HG03175 (cell line): ENCODE data around the gene NUTM2D.
"Not testable (repeated sequence)": the region's sequence is repeated elsewhere in the genome, so short reads cannot be mapped to it uniquely, and the experiment has no call there.

Experiments
- ATAC-seq: cut with Tn5 transposase; IDR thresholded peaks from one replicate; pipeline ENCODE4 v1.9.1; 2021; ENCODE audit warnings: mild to moderate bottlenecking, moderate library complexity; ENCODE audit not compliant: unreplicated experiment

The NUTM2D gene

GRCh38 chr10:87357444-87357843, at the start of gene NUTM2D:
TSS of gene NUTM2D (plus strand) at chr10:87357744. CDS start at chr10:87358266, 522 bp downstream.
- ATAC-seq = not testable (repeated sequence)

GRCh38 chr10:87308702-87309101, 48.8 kb upstream of the NUTM2D start:
- not testable (repeated sequence) for ATAC-seq

DNA sequence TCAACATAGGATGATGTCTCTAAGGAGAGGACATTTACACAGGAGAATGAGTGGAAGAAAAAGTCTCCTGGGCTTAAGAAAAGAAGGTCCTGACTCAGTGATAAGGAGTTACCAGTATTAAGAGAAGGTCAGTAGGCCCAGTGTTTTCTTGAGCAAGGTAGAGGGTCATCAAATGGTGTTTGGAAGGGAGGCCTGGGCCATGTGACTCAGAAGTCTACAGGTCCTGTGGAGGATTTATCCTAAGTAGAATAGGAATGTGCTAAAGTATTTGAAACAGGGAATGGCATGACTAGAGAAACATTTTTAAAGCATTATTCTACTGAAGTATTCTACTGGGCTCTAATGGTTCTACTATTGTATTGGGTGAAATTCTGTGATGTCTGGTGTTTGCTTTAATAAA, 47.9 kb upstream of the NUTM2D start:
- ATAC-seq = not testable (repeated sequence)

- not testable (repeated sequence) for ATAC-seq
Measured at GRCh38 chr10:87311521-87311920, 46.0 kb upstream of the NUTM2D start.

DNA sequence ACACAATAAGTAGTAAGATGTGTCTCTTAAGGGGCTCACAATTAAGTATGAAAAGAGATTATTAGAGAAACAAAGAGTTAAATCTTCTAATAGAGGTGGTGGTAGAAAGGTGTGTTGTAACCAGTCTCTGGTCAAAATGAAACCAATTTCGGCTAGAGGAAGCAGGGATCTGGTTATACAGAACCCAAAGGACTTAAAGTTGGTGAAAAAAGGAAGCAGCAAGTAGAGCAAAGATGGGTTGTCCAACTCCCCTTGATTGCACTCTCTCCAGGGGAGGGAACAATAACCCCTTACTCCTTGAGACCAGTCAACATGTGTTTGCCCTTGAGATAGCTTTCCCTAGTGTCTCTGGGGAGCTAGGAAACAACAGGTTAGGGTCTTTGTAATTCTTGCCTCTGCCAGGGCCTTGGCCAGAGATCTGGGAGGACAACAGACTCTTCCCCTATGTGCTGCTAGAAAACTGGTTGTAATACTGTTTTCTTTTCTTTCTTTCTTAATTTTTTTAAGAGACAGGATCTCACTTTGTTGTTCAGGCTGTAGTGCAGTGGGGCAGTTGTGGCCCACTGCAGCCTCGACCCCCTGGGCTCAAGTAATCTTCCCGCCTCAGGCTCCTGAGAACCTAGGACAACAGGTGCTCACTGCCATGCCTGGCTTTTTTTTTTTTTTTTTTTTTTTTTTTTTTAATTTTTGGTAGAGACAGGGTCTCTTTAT, 43.7 kb upstream of the NUTM2D start:
- ATAC-seq = not testable (repeated sequence)

DNA sequence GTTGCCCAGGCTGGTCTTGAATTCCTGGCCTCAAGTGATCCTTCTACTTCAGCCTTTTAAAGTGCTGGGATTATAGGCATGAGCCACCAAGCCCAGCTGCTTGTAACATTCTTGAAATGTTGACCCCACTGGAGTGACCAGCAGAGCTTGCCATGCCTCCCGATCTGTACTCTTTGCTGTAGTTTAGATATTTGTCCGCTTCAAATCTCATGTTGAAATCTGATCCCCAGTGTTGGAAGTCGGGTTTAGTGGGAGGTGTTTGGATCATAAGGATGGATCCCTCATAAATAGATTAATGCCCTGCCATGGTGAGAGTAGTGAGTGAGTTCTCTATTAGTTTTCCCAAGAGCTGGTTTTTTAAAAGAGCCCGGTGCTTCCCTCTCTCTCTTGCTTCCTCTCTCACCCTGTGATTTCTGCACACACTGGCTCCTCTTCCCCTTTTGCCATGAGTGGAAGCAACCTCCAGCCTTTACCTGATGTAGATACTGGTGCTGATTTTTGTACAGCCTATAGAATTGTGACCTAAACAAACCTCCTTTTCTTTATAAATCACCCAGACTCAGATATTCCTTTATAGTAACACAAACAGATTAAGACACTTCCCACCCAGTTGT, 43.1 kb upstream of the NUTM2D start:
- not testable (repeated sequence) for ATAC-seq

GRCh38 chr10:87321505-87321904, 36.0 kb upstream of the NUTM2D start:
- ATAC-seq = not testable (repeated sequence)

GRCh38 chr10:87324559-87324958, 33.0 kb upstream of the NUTM2D start:
- ATAC-seq = not testable (repeated sequence)

GRCh38 chr10:87327958-87328357, 29.6 kb upstream of the NUTM2D start:
- ATAC-seq = not testable (repeated sequence)

DNA sequence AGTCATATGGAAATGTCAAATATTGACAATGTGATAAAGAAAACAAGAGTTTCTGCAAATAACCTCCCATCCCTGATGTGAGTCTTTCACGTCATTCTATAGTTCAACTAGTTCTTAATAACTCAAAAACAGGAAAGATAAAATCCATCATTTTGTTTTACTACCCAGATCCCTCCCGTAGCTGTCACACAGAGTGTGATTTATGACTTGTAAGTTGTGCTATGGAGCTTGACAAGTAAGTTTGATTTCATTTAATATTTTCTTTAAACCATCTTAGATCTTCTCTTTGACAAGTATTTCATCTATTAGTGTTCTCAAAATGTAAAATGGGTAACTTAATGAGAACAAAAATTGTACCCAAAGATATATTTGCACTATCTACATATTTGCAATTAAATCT, 28.4 kb upstream of the NUTM2D start:
- not testable (repeated sequence) for ATAC-seq

DNA sequence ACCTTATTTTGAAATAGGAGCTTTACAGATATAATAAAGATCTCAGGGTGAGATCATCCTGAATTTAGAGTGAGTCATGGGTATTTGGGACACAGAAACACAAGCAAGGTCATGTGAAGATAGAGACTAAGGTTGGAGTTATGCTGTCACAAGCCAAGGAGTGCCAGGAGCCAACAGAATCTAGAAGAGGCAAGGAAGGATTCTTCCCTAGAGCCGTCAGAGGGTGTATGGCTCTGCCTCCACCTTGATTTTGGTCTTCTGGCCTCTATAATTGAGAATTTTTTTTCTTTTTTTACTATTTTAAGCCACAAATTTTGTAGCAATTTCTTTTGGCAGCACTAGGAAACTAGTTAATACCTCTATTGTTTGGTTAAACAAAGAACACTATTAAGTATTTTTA, 24.9 kb upstream of the NUTM2D start:
- not testable (repeated sequence) for ATAC-seq

DNA sequence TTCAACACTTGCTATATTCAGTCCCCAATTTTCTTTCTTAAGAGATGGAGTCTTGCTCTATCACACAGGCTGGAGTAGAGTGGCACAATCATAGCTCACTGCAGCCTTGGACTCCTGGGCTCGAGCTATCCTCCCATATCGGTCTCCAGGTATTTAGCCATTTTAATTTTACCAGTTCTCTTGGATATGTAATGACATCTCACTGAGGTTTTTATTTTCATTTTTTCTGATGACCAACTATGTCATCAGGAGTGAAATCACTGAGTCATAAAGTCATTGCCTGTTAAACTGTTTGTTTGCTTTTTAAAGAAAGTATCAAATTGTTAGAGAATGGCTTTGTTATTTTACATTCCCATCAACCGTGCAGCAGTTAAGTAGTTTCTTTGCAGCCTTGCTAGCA, 17.1 kb upstream of the NUTM2D start:
- not testable (repeated sequence) for ATAC-seq

GRCh38 chr10:87341546-87342142, 15.9 kb upstream of the NUTM2D start:
- ATAC-seq = peak; percentile 14

- ATAC-seq = peak; percentile 86
Measured at GRCh38 chr10:87342249-87342710, 15.3 kb upstream of the NUTM2D start.

GRCh38 chr10:87342711-87343258, 14.8 kb upstream of the NUTM2D start:
- ATAC-seq = peak; percentile 79

GRCh38 chr10:87345743-87346142, 11.8 kb upstream of the NUTM2D start:
- ATAC-seq = not testable (repeated sequence)

DNA sequence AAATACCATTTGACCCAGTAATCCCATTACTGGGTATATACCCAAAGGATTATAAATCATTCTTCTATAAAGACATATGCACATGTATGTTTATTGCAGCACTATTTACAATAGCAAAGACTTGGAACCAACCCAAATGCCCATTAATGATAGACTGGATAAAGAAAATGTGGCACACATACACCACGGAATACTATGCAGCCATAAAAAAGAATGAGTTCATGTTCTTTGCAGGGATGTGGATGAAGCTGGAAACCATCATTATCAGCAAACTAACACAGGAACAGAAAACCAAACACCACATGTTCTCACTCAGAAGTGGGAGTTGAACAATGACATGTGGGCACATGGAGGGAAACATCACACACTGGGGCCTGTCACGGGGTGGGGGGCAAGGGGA, 7.4 kb upstream of the NUTM2D start:
- ATAC-seq = not testable (repeated sequence)

DNA sequence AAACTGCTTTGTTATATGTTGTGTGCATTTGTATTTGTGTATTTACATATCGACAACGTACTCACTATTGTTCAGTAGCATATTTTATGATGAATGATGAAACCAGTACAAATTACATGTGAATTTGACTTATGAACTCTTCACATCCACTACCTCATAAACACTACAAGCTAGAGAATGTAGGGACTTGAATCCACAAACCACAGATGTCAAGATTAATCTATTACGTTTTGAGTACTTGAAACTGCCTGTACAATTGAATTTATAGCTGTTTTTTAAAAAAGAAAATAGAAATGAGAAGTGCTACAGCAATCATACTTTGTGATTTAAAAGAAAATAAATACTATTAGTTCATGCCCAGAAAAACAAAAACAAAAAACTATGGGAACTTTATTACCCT, 4.7 kb upstream of the NUTM2D start:
- ATAC-seq = not testable (repeated sequence)

DNA sequence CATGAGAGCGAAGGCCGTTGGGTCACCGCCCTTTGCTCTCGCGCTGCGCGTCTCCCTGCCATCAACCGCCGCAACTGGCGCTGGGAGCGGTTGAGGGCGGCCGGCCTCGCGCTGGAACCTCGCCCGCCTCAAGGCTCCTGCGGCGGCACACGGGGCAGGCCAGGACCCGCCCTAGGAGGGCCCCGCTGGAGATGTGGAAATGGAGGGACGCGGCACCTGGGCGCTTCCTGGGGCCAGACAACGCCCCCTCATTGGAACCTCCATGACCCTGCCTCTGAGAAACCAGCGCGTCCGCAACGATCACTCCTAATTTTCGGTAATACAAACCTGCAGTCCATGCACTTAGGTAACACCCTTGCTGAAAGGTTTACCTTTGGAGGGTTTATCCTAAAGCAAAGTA, 2.4 kb upstream of the NUTM2D start:
- not testable (repeated sequence) for ATAC-seq

DNA sequence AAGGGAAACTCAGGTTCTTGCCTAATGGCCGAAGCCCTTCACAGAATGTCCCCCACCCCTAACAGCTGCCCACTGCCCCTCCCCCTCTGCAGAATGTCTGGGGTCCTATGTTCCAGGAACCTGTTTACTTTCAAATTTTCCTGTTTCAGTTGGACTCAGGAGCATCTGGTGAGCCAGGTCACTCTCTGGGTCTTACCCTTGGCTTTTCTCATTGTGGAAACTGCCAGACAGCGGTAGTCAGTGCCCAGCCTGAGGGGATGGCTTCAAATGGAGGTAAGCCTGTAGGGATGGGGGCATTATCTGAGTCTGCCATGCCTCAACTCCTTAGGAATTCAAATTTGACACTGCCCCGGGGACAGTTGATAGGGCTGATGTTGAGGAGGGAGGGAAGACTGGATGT, 615 bp downstream of the NUTM2D start:
- ATAC-seq = not testable (repeated sequence)

- not testable (repeated sequence) for ATAC-seq
Measured at GRCh38 chr10:87369514-87370112, 12.1 kb downstream of the NUTM2D start.
